Activated CD4-positive, alpha-beta memory T cell treated with anti-CD3 and anti-CD28 coated beads for 36 hours (primary cell): Measurements from ENCODE around the gene CHTF8. TPM values are rescaled to one million over a fixed set of nuclear protein-coding genes. Genes with fewer than 3 reads are reported as not detected.

Experiments used
- CTCF ChIA-PET: fragments of 350-600 bp; sonication (Branson Sonifier 250); formaldehyde crosslinking; loops from one replicate; lab custom pipeline; 2021; ENCODE audit warnings: antibody characterized with exemption, inconsistent platforms; lab: Charles Lee
- POLR2A ChIA-PET: fragments of 350-600 bp; sonication (Branson Sonifier 250); formaldehyde crosslinking; loops from one replicate; lab custom pipeline; 2021; ENCODE audit warnings: antibody characterized with exemption; lab: Charles Lee
- DNase-seq: peaks from one replicate; pipeline ENCODE4 v3.0.0-alpha.2; 2020
- H3K27ac Mint-ChIP-seq: one replicate; pipeline ENCODE4 v1.8.0; 2021; ENCODE audit warnings: mixed read lengths
- H3K27me3 Mint-ChIP-seq: one replicate; pipeline ENCODE4 v1.8.0; 2021; ENCODE audit warnings: mixed read lengths
- H3K36me3 Mint-ChIP-seq: one replicate; pipeline ENCODE4 v1.8.0; 2021; ENCODE audit warnings: mixed read lengths
- H3K4me1 Mint-ChIP-seq: one replicate; pipeline ENCODE4 v1.8.0; 2021; ENCODE audit warnings: low read depth, mixed read lengths
- H3K4me3 Mint-ChIP-seq: one replicate; pipeline ENCODE4 v1.8.0; 2021; ENCODE audit warnings: mild to moderate bottlenecking, mixed read lengths
- H3K9me3 Mint-ChIP-seq: one replicate; pipeline ENCODE4 v1.8.0; 2021; ENCODE audit warnings: mixed read lengths
- intact Hi-C: fragments of 100-400 bp; cut with micrococcal nuclease; formaldehyde crosslinking; loops from one replicate; pipeline ENCODE4 v1.15.1; 2023
- total RNA-seq, 2 experiments: library from RNA; stranded (reverse); gene quantifications; one replicate each; pipeline ENCODE4 v1.2.3, GENCODE V29; 2021

The CHTF8 gene
- total RNA-seq, 2 experiments from 2014 or later, result 120 to 132 TPM

DNA sequence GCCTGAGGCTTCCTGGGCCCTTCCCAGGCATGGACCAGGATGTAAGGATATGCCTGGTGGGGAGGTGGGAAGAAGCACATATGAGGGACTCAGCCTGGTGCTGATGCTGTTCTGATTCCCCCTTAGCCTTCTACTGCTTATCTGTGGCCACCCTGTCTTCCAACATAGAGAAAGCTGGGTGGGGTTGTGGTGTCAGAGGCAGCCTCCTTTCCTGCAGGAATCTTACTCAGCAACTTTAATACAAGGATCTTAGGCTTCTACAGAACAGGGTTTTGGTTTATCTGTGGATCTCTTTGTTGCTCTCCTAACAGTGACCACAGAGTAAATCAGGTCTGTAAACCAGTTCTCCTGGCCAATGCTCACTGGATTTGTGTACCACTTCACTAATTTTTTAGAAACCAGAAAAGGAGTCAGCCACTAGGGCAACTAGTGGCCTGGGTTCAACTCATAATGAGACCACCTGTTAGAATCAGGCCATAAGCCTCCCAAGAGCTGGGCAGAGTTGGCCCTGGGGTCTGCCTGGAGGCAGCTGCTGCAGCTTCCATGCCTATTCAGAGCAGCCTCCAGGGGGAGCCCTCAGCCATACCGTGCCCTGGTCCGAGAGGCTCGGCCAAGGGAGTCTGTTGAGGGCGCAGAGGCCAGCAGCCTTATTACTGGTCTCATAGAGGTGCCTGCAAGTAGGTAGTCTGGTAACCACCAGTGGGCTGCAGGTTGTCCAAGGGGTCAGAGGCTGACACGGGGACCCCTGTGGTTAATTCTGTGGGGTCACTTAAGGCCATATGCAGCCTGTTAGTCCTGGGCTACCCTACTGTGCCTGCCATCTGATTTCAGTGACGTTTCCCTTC, 19.9 kb downstream of the CHTF8 start:
- H3K9me3 Mint-ChIP-seq, result no peaks in the 10 kb centered on the region
- intact Hi-C loops, result no loop called here
- peak; percentile 69 for DNase-seq
- H3K36me3 Mint-ChIP-seq, result peaks cover 25% of the 10 kb centered on the region
- no peak overlapping the region for H3K4me3 Mint-ChIP-seq
- H3K27ac Mint-ChIP-seq, result no peak overlapping the region
- POLR2A ChIA-PET, result interaction anchor here (1.0 kb wide), 1 partner anchor 11 kb away, joined by 3 read pairs; no protein-coding TSS in a partner anchor
- peaks cover 13% of the 10 kb centered on the region for H3K27me3 Mint-ChIP-seq
- CTCF ChIA-PET, result interaction anchor here (0.7 to 6.8 kb wide), 15 partner anchors 9 to 678 kb away, joined by 3 to 91 read pairs (median 4); partner anchors contain the start of gene PDF
- H3K4me1 Mint-ChIP-seq, result peaks cover 3% of the 10 kb centered on the region

DNA sequence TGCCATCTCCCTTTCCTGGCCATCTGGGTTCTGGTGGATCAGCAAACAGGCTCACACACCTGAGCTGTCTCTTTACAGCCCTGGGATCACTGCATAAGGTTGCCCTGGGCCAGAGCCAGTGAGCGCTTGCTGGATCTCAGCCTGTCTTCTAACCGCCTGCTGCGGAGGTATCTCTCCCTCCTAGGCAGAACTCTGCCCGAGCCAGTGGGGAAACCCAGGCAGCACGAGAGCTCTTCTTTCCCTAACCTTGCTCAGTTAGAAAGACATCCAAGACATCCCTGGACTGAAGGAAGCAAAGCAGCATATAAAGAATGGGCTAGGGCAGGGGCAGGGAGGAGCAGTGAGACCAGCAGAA, 20.5 kb downstream of the CHTF8 start:
- Mint-ChIP-seq H3K4me1 (peaks cover 8% of the 10 kb centered on the region), H3K27me3 (peaks cover 18% of the 10 kb centered on the region), H3K4me3 (no peak overlapping the region), H3K27ac (no peak overlapping the region), H3K9me3 (no peaks in the 10 kb centered on the region), H3K36me3 (peaks cover 22% of the 10 kb centered on the region)
- intact Hi-C loops, result no loop called here
- no peak for DNase-seq
- CTCF ChIA-PET, result interaction anchor here (1.2 to 6.8 kb wide), 4 partner anchors 11 to 175 kb away, joined by 4 to 91 read pairs (median 11); no protein-coding TSS in a partner anchor
- POLR2A ChIA-PET, result interaction anchor here (1.0 kb wide), 1 partner anchor 11 kb away, joined by 3 read pairs; no protein-coding TSS in a partner anchor

DNA sequence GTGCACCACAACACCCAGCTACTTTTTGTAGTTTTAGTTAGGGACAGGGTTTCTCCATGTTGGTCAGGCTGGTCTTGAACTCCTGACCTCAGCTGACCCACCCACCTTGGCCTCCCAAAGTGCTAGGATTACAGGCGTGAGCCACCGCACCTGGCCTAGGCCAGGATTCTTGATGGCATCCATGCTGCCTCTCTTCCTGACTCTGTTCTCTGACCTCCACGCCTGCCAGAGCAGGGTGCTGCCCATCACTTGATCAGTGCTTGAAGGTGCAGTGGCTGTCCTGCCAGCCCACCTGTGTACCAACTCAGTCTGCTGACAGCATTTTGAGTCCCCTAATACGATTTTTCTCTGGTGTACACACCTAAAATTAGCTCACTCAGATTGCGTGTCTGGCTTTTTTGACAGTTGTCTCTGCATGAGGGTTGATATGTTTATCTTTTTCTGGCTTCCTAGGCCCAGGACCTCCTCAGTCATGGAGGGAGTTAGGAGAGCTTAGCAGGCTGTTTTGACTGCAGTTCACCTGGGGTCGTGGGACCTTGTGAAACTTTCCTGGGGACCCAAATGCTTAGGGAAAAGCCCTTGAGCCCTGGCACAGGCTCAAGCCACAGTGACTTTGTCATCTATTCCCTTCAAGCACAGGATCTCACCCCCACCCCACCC, 21.0 kb downstream of the CHTF8 start:
- CTCF ChIA-PET, result interaction anchor here (1.1 to 6.8 kb wide), 4 partner anchors 12 to 176 kb away, joined by 3 to 91 read pairs (median 11); no protein-coding TSS in a partner anchor

DNA sequence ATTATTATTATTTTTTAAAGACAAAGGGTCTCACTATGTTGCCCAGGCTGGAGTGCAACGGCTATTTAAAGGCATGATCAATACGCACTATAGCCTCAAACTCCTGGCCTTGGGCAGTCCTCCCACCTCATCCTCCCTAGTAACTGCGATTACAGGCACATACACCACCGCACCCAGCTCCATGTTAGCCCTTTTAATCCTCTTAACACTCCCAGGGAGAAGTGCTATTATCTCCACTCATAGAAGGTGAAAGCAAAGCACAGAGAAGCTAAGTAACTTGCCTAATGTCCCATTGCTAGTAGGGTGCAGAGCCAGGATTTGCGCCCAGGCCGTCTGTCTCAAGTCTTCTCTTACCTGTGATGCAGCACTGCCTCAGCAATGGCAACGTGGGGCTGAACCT, 22.0 kb downstream of the CHTF8 start:
- H3K4me1 Mint-ChIP-seq, result peaks cover 14% of the 10 kb centered on the region
- no peaks in the 10 kb centered on the region for H3K9me3 Mint-ChIP-seq
- no peak for DNase-seq
- H3K4me3 Mint-ChIP-seq, result no peak overlapping the region
- POLR2A ChIA-PET, result no interaction called here
- intact Hi-C loops, result no loop called here
- peaks cover 25% of the 10 kb centered on the region for H3K27me3 Mint-ChIP-seq
- peaks cover 21% of the 10 kb centered on the region for H3K36me3 Mint-ChIP-seq
- H3K27ac Mint-ChIP-seq, result no peak overlapping the region
- CTCF ChIA-PET, result interaction anchor here (0.7 to 6.8 kb wide), 3 partner anchors 9 to 21 kb away, joined by 3 to 91 read pairs (median 4); no protein-coding TSS in a partner anchor

More for the DNA sequence above, 21.0 kb downstream of the CHTF8 start:
- POLR2A ChIA-PET, result interaction anchor here (1.0 kb wide), 1 partner anchor 12 kb away, joined by 3 read pairs; no protein-coding TSS in a partner anchor
- DNase-seq, result no peak
- intact Hi-C loops, result no loop called here
- Mint-ChIP-seq H3K36me3 (peaks cover 22% of the 10 kb centered on the region), H3K4me3 (no peak overlapping the region), H3K27me3 (peaks cover 20% of the 10 kb centered on the region), H3K27ac (no peak overlapping the region), H3K4me1 (peaks cover 10% of the 10 kb centered on the region), H3K9me3 (no peaks in the 10 kb centered on the region)

DNA sequence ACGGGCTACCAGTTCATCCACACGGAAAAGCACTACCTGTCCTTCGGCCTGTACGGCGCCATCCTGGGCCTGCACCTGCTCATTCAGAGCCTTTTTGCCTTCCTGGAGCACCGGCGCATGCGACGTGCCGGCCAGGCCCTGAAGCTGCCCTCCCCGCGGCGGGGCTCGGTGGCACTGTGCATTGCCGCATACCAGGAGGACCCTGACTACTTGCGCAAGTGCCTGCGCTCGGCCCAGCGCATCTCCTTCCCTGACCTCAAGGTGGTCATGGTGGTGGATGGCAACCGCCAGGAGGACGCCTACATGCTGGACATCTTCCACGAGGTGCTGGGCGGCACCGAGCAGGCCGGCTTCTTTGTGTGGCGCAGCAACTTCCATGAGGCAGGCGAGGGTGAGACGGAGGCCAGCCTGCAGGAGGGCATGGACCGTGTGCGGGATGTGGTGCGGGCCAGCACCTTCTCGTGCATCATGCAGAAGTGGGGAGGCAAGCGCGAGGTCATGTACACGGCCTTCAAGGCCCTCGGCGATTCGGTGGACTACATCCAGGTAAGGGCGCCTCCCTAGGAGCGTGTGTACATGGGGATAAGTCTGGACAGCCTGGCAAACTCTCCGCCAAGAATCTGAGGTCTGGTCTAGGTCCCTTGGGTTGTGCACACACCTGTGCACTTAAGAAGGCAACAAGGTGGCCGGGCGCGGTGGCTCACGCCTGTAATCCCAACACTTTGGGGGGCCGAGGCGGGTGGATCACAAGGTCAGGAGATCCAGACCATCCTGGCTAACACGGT, 22.7 kb downstream of the CHTF8 start:
- Mint-ChIP-seq H3K4me3 (no peak overlapping the region), H3K27ac (no peak overlapping the region), H3K27me3 (peaks cover 28% of the 10 kb centered on the region), H3K9me3 (no peaks in the 10 kb centered on the region), H3K36me3 (peaks cover 14% of the 10 kb centered on the region), H3K4me1 (peaks cover 16% of the 10 kb centered on the region)
- ChIA-PET CTCF (interaction anchor here (6.8 kb wide), 1 partner anchor 13 kb away, joined by 91 read pairs; no protein-coding TSS in a partner anchor), POLR2A (no interaction called here)
- DNase-seq, result no peak
- intact Hi-C loops, result loop anchor here (5.0 to 10.0 kb wide), 2 partner anchors 205 to 262 kb away; no protein-coding TSS in a partner anchor

DNA sequence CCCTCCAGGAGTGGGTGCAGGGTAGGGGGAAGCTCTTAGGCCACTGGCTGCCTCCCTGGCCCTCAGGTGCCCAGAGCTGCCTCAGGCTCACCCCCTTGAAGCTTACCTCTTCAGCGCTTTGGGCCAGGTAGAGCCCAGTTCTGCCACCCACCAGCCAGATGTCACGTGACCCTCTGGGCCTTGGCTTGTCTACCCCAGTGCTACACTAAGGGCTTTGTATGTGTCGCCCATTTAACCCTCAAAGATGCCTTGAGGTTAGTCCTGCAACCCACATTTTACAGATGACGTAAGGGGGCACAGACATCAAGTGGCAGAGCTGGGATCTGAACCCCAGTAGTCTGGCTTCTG, 23.5 kb downstream of the CHTF8 start:
- ChIA-PET POLR2A (no interaction called here), CTCF (no interaction called here)
- no peak for DNase-seq
- H3K4me1 Mint-ChIP-seq, result peaks cover 16% of the 10 kb centered on the region
- H3K9me3 Mint-ChIP-seq, result no peaks in the 10 kb centered on the region
- no peak overlapping the region for H3K4me3 Mint-ChIP-seq
- H3K27me3 Mint-ChIP-seq, result peaks cover 31% of the 10 kb centered on the region
- intact Hi-C loops, result loop anchor here (5.0 to 10.0 kb wide), 2 partner anchors 204 to 262 kb away; no protein-coding TSS in a partner anchor
- no peak overlapping the region for H3K27ac Mint-ChIP-seq
- peaks cover 13% of the 10 kb centered on the region for H3K36me3 Mint-ChIP-seq

DNA sequence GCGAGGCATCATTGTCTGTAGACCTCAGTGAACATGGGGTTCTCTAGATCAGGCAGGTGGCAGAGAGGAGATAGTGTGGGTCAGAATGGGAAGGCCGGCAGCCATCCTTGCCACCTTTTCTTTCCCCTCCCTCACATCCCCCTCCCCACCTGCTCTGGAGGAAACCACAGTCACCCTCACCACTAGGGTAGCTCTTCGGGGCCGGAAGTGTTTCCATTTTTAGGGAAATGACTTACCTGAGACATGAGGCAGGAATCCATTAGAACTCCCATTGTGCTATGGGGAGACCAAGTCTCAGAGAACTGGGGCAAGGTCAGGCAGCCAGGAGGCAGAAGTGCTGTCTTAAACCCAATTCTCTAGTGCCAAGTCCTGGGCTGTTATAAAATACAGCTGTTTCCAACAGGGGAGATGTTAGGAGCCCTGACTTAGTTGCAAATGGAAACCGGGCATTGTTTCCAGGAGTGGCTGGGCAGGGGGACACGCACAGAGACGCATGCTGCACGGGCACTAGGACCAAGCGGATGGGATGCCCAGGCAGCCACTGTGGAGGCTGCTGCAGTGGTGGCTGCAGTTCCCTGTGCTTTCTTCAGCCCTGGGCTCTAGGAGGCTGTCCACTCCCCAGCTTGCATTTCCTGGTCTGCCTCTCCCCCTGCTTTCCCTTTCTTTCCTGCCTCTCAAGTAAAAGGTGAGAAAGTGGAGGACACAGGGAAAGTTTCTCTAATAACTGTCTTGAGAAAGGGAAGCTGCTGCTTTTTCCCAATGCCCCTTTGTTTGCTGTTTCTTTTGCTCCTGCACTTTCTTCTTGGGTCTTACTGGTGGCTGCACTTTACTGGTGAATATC, 24.1 kb downstream of the CHTF8 start:
- intact Hi-C loops, result loop anchor here (5.0 to 10.0 kb wide), 2 partner anchors 203 to 261 kb away; no protein-coding TSS in a partner anchor
- CTCF ChIA-PET, result interaction anchor here (0.5 to 0.8 kb wide), 3 partner anchors 9 to 876 kb away, joined by 3 to 6 read pairs (median 3); no protein-coding TSS in a partner anchor
- H3K27ac Mint-ChIP-seq, result no peak overlapping the region
- peaks cover 31% of the 10 kb centered on the region for H3K27me3 Mint-ChIP-seq
- H3K9me3 Mint-ChIP-seq, result no peaks in the 10 kb centered on the region
- peaks cover 16% of the 10 kb centered on the region for H3K4me1 Mint-ChIP-seq
- peaks cover 13% of the 10 kb centered on the region for H3K36me3 Mint-ChIP-seq
- H3K4me3 Mint-ChIP-seq, result no peak overlapping the region
- POLR2A ChIA-PET, result no interaction called here
- no peak for DNase-seq

DNA sequence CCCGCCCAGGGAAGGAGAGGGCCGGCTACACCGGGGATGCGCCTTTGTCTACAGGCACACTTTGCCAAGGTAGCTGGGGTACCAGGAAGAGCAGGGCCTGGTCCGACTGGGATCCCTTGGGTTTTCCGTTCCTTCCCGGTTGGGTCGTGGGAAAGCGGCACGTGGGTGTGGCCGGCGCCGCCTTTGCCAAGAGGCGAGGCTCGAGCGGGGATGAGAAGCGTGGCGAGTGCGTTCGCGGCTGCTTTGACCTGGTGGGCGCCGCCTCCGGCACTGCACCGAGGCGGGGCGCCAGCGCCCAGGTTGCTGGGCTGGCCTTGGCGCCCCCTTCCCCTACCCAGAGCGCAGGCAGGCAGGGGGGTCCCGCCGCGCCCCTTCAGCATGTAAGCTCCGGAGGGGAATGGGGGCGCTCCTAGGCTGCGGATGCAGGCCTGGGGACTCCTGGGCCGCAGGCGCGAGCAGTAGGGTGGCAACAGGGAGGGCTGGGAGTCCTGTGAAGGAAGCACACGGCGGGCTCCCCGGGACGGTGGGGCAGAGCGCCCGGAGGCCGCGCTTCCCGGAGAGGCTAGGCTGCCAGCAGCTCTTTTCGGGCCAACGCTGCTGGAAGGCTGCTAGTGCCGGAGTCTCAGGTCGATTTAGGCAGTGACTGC, 24.9 kb downstream of the CHTF8 start:
- H3K4me1 Mint-ChIP-seq, result peaks cover 16% of the 10 kb centered on the region
- POLR2A ChIA-PET, result no interaction called here
- H3K36me3 Mint-ChIP-seq, result peaks cover 13% of the 10 kb centered on the region
- no peak overlapping the region for H3K27ac Mint-ChIP-seq
- H3K27me3 Mint-ChIP-seq, result peaks cover 31% of the 10 kb centered on the region
- no peaks in the 10 kb centered on the region for H3K9me3 Mint-ChIP-seq
- peak overlapping the region; percentile 50 for H3K4me3 Mint-ChIP-seq
- CTCF ChIA-PET, result interaction anchor here (0.5 to 0.8 kb wide), 2 partner anchors 9 to 349 kb away, joined by 3 to 6 read pairs; no protein-coding TSS in a partner anchor
- no peak for DNase-seq
- intact Hi-C loops, result loop anchor here (5.0 to 10.0 kb wide), 2 partner anchors 203 to 260 kb away; no protein-coding TSS in a partner anchor

DNA sequence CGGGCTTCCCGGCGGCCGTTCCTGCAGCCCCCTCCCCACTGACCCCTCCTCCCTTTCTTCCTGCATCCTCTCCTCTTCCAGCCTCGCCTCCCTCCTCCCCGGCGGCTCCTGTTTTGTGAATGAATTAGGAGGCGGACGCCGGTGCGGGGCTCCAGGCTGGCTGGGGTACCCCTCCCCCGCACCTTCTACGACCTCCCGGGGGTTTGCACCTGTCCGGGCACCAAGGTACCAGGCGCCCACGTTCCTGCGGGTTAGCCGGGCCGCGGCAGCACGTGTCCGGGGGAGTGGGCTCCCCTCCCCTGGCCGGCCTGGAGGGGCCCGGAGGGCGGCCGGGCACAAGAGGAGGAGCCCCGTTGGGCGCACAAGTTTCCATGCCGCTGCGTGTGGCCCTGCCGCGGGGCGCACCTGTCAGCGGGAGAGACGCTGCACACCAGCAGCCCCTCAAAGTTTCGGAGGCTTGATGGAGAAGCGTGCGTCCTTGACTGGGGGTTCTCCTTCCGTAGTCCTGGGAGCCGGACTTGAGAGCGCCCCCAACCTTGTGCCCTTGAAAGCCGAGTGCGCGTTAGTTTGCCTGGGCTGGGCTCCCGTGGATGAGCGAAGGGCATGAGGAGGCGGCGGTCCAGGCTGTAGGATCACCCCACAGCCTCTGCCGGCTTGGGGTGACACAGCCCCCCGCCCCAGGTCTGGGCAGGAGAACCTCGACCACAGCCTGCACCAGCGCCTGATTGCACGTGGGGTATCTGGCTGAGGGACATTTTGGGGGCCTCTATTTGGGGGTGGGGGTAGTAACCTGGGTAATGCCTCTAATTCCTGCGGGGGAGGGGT, 25.7 kb downstream of the CHTF8 start:
- intact Hi-C loops, result loop anchor here (5.0 to 10.0 kb wide), 2 partner anchors 202 to 259 kb away; no protein-coding TSS in a partner anchor
- H3K4me3 Mint-ChIP-seq, result peak overlapping the region; percentile 50
- DNase-seq, result no peak
- peaks cover 16% of the 10 kb centered on the region for H3K4me1 Mint-ChIP-seq
- H3K36me3 Mint-ChIP-seq, result peaks cover 13% of the 10 kb centered on the region
- ChIA-PET POLR2A (interaction anchor here (0.7 kb wide), 1 partner anchor 14 kb away, joined by 3 read pairs; no protein-coding TSS in a partner anchor), CTCF (interaction anchor here (0.8 to 2.0 kb wide), 3 partner anchors 17 to 259 kb away, joined by 4 to 6 read pairs (median 4); no protein-coding TSS in a partner anchor)
- H3K27me3 Mint-ChIP-seq, result peaks cover 31% of the 10 kb centered on the region
- H3K9me3 Mint-ChIP-seq, result no peaks in the 10 kb centered on the region
- no peak overlapping the region for H3K27ac Mint-ChIP-seq
